Endothelial cell of umbilical vein (primary cell): ENCODE results near the gene S100A3. TPM values are rescaled to one million over a fixed set of nuclear protein-coding genes. Genes with fewer than 3 reads are reported as not detected.

Experiments
- BruUV-seq: library from RNA; stranded (reverse); fragments of 400-500 nt; replicated peaks from 2 replicates; lab custom pipeline; 2021; lab: Mats Ljungman, UMichigan
- CTCF ChIA-PET: fragments of 300-600, 350-600 bp; sonication (Branson Sonifier 250); formaldehyde crosslinking; loops from one replicate; lab custom pipeline; 2021; ENCODE audit warnings: antibody characterized with exemption, inconsistent platforms; lab: Charles Lee
- POLR2A ChIA-PET: fragments of 300-600, 350-600 bp; sonication (Branson Sonifier 250); formaldehyde crosslinking; loops from one replicate; lab custom pipeline; 2021; ENCODE audit warnings: antibody characterized with exemption, inconsistent platforms; lab: Charles Lee
- DNase-seq: peaks from one replicate; pipeline ENCODE4 v3.0.0-alpha.2; 2011; ENCODE audit warnings: low read depth, low spot score
- FAIRE-seq: peaks from 2 replicates; lab custom pipeline; 2011; peaks lifted over from hg19 to GRCh38; lab: Jason Lieb, UNC
- H2AFZ ChIP-seq: 2 replicates; pipeline ENCODE4 v1.6.0; 2012; ENCODE audit warnings: low read depth, low read length, control low read depth, inconsistent platforms
- H3K27ac ChIP-seq: 2 replicates; pipeline ENCODE4 v1.5.1; 2011; ENCODE audit warnings: low read depth, mild to moderate bottlenecking, control low read depth, low read length, moderate library complexity; ENCODE audit not compliant: insufficient read depth
- H3K27me3 ChIP-seq, 2 experiments: 2 replicates each; pipeline versions ENCODE4 v1.6.0 to v1.6.1; 2011; ENCODE audit warnings: low read length in 2 of 2, mixed read lengths in 1 of 2; ENCODE audit not compliant: control insufficient read depth in 2 of 2, insufficient read depth in 2 of 2
- H3K36me3 ChIP-seq, 2 experiments: 2 replicates in 1 of 2; 3 replicates in 1 of 2; pipeline ENCODE4 v1.5.1; 2011; ENCODE audit warnings: low read length in 2 of 2, mild to moderate bottlenecking in 1 of 2, moderate library complexity in 1 of 2; ENCODE audit not compliant: control insufficient read depth in 2 of 2, insufficient read depth in 2 of 2; ENCODE audit errors: extremely low read depth in 1 of 2
- H3K4me1 ChIP-seq: 3 replicates; pipeline ENCODE4 v1.5.1; 2011; ENCODE audit warnings: mild to moderate bottlenecking, low read length; ENCODE audit not compliant: control insufficient read depth, insufficient read depth; ENCODE audit errors: extremely low read depth
- H3K4me2 ChIP-seq: 2 replicates; pipeline ENCODE4 v1.6.1; 2011; ENCODE audit warnings: low read length, control low read depth, mixed read lengths; ENCODE audit not compliant: insufficient read depth
- H3K4me3 ChIP-seq, 3 experiments: fragments of 200-600 bp in 1 of 3; sonication (generic), shearing (Covaris generic) in 1 of 3; replicated peaks in 1 of 3; 2 replicates each; pipeline ENCODE4 v1.5.1; 2011 to 2016; ENCODE audit warnings: control low read depth in 3 of 3, low read length in 3 of 3, mild to moderate bottlenecking in 2 of 3, inconsistent platforms in 1 of 3, low read depth in 1 of 3, moderate library complexity in 1 of 3; ENCODE audit not compliant: insufficient read depth in 1 of 3
- H3K79me2 ChIP-seq: 2 replicates; pipeline ENCODE4 v1.6.0; 2012; ENCODE audit warnings: low read length, inconsistent platforms; ENCODE audit not compliant: control insufficient read depth, insufficient read depth
- H3K9ac ChIP-seq: replicated peaks from 2 replicates; pipeline ENCODE3; 2011; ENCODE audit warnings: low read length, control low read depth; ENCODE audit not compliant: insufficient read depth; ENCODE audit errors: extremely low read depth
- H3K9me1 ChIP-seq: replicated peaks from 3 replicates; pipeline ENCODE4 v1.6.0; 2011; ENCODE audit warnings: mild to moderate bottlenecking, low read length; ENCODE audit not compliant: control insufficient read depth, insufficient read depth; ENCODE audit errors: extremely low read depth
- H3K9me3 ChIP-seq: replicated peaks from 2 replicates; pipeline ENCODE4 v1.5.1; 2012; ENCODE audit warnings: low read length, inconsistent platforms; ENCODE audit not compliant: control insufficient read depth, insufficient read depth
- H4K20me1 ChIP-seq: replicated peaks from 2 replicates; pipeline ENCODE3; 2011; ENCODE audit warnings: mild to moderate bottlenecking, low read length; ENCODE audit not compliant: control insufficient read depth, insufficient read depth; ENCODE audit errors: extremely low read depth
- EZH2 ChIP-seq: IDR thresholded peaks from 2 replicates; pipeline ENCODE4 v1.6.1; 2012; ENCODE audit warnings: borderline replicate concordance, low read depth, mild to moderate bottlenecking, moderate library complexity, low read length, inconsistent platforms; ENCODE audit not compliant: severe bottlenecking
- FOS ChIP-seq: IDR thresholded peaks from 2 replicates; pipeline ENCODE4 v1.6.1; 2011; ENCODE audit warnings: mild to moderate bottlenecking, low read length, moderate library complexity, borderline replicate concordance; ENCODE audit not compliant: insufficient read depth
- GATA2 ChIP-seq: IDR thresholded peaks from 2 replicates; pipeline ENCODE4 v1.7.0; 2011; ENCODE audit warnings: low read depth, mild to moderate bottlenecking, moderate library complexity, mixed read lengths, low read length; ENCODE audit not compliant: insufficient read length, insufficient read depth
- JUN ChIP-seq: IDR thresholded peaks from 2 replicates; pipeline ENCODE4 v1.6.1; 2011; ENCODE audit warnings: borderline replicate concordance, low read depth; ENCODE audit not compliant: insufficient read length, insufficient read depth
- MYC ChIP-seq: IDR thresholded peaks from one replicate; pipeline ENCODE4 v1.6.1; 2011; ENCODE audit warnings: mild to moderate bottlenecking, low read depth, low read length
- POLR2A ChIP-seq: IDR thresholded peaks from 2 replicates; pipeline ENCODE4 v1.6.1; 2012; ENCODE audit warnings: low read depth, mild to moderate bottlenecking, control low read depth, low read length
- POLR2AphosphoS5 ChIP-seq: IDR thresholded peaks from 2 replicates; pipeline ENCODE4 v1.6.1; 2012; ENCODE audit warnings: low read depth, mild to moderate bottlenecking, control low read depth, low read length, moderate library complexity; ENCODE audit not compliant: insufficient read depth
- dilution Hi-C: fragments of 300-500 bp; cut with MboI; formaldehyde crosslinking; loops from one replicate; pipeline ENCODE4 v1.15.0; 2019; ENCODE audit warnings: low sequenced_read_pairs; ENCODE audit not compliant: extremely low pct_ligation_motif_present
- intact Hi-C: fragments of 100-400 bp; cut with micrococcal nuclease; formaldehyde crosslinking; loops from one replicate; pipeline ENCODE4 v1.10.0; 2022
- polyA plus RNA-seq, 4 experiments: library from polyadenylated mRNA; depleted of rRNA in 3 of 4; stranded (reverse) in 3 of 4; unstranded in 1 of 4; fragments of >200 nt; gene quantifications; 2 replicates each; pipeline versions ENCODE4 v1.2.1 to v1.2.3, GENCODE V29; 2011 to 2012; ENCODE audit warnings: missing spikeins in 1 of 4
- total RNA-seq: library from RNA; stranded (reverse); gene quantifications from 2 replicates; pipeline ENCODE4 v1.2.3, GENCODE V29; 2021
- TF ChIP-seq, protein P1 (sequence below): IDR thresholded peaks from 2 replicates; pipeline ENCODE4 v1.6.1; 2011; ENCODE audit not compliant: insufficient read depth, insufficient read length
- TF ChIP-seq, protein P2 (sequence below), 2 donors: IDR thresholded peaks; 1 replicate in 1 of 2; 2 replicates in 1 of 2; pipeline ENCODE4 v1.5.1; 2011; ENCODE audit warnings: low read length in 2 of 2, mild to moderate bottlenecking in 2 of 2, moderate library complexity in 2 of 2, control low read depth in 1 of 2, inconsistent platforms in 1 of 2, low read depth in 1 of 2; ENCODE audit not compliant: insufficient read depth in 1 of 2; ENCODE audit errors: extremely low read depth in 1 of 2

Gene S100A3
- total and polyA plus RNA-seq, 2 donors (not counting 3 experiments of a cell fraction or from before 2014, with no cell fraction given) = 0.42 to 1.3 TPM

- ChIA-PET POLR2A (interaction anchor here (0.6 kb wide), 1 partner anchor 536 kb away, joined by 3 read pairs; no protein-coding TSS in a partner anchor), CTCF (interaction anchor here (0.8 to 4.5 kb wide), 6 partner anchors 8 to 100 kb away, joined by 3 to 25 read pairs (median 4); partner anchors contain the start of genes S100A1 and S100A3)
- Histone ChIP-seq H2AFZ (peak overlapping the region; percentile 9), H3K4me3 (no peak overlapping the region), H3K4me1 (peaks cover 34% of the 10 kb centered on the region), H3K27ac (no peak overlapping the region), H3K9me3 (no peaks in the 10 kb centered on the region), H3K79me2 (no peaks in the 10 kb centered on the region), H3K9ac (no peak overlapping the region), H3K4me2 (no peak overlapping the region), H4K20me1 (no peaks in the 10 kb centered on the region), H3K27me3 (no peaks in the 10 kb centered on the region), H3K9me1 (no peaks in the 10 kb centered on the region), H3K36me3 (no peaks in the 10 kb centered on the region)
- BruUV-seq = no TSS peak
- TF ChIP-seq POLR2A (no peak), FOS (no peak), POLR2AphosphoS5 (no peak), EZH2 (no peak), JUN (no peak), GATA2 (no peak), MYC (no peak)
- TF ChIP-seq, protein P1, sequence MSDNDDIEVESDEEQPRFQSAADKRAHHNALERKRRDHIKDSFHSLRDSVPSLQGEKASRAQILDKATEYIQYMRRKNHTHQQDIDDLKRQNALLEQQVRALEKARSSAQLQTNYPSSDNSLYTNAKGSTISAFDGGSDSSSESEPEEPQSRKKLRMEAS = no peak
- TF ChIP-seq, protein P2, sequence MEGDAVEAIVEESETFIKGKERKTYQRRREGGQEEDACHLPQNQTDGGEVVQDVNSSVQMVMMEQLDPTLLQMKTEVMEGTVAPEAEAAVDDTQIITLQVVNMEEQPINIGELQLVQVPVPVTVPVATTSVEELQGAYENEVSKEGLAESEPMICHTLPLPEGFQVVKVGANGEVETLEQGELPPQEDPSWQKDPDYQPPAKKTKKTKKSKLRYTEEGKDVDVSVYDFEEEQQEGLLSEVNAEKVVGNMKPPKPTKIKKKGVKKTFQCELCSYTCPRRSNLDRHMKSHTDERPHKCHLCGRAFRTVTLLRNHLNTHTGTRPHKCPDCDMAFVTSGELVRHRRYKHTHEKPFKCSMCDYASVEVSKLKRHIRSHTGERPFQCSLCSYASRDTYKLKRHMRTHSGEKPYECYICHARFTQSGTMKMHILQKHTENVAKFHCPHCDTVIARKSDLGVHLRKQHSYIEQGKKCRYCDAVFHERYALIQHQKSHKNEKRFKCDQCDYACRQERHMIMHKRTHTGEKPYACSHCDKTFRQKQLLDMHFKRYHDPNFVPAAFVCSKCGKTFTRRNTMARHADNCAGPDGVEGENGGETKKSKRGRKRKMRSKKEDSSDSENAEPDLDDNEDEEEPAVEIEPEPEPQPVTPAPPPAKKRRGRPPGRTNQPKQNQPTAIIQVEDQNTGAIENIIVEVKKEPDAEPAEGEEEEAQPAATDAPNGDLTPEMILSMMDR (IDR thresholded peaks at IDR 0.05; ENCODE audit: extremely low read depth in 1 of 2, insufficient read depth in 1 of 2, low read depth in 1 of 2, low read length in 2 of 2) = no peak
- FAIRE-seq = peak; percentile 12
- DNase-seq = no peak
- dilution Hi-C loops (no loop called here), intact Hi-C loops (no loop called here)
Observed at GRCh38 chr1:153563991-153564390, 14.9 kb upstream of the S100A3 start.
